ENCODE results near the gene BCOR.

GRCh38 chrX:40102393-40103381 is 4.9 kb upstream of the BCOR start:
- TF ChIP-seq CTCF (IDR thresholded peaks at IDR 0.05) = no peak
- TF ChIP-seq POLR2A (IDR thresholded peaks at IDR 0.05) = no peak
